Lower leg skin (tissue), 3 donors: Measurements from ENCODE around the gene THSD4.

Experiments
- CTCF ChIP-seq, 3 donors: fragments of 450-650 bp; IDR thresholded peaks; one replicate each; pipeline ENCODE4 v1.5.1; 2016; ENCODE audit warnings: antibody characterized with exemption in 3 of 3, mild to moderate bottlenecking in 3 of 3, moderate library complexity in 2 of 3
- POLR2A ChIP-seq, 2 donors: fragments of 450-650 bp; IDR thresholded peaks; one replicate each; pipeline ENCODE4 v1.6.1; 2016 to 2017; ENCODE audit warnings: antibody characterized with exemption in 2 of 2, mild to moderate bottlenecking in 1 of 2, moderate library complexity in 1 of 2

- TF ChIP-seq CTCF (IDR thresholded peaks at IDR 0.05) (no peak), POLR2A (IDR thresholded peaks at IDR 0.05) (no peak)
Observed at GRCh38 chr15:71207141-71207540, 91.9 kb downstream of the THSD4 start.
